HG02759 (cell line): ENCODE measurements around the gene LIN54.
"Not testable (repeated sequence)": the region's sequence is repeated elsewhere in the genome, so short reads cannot be mapped to it uniquely, and the experiment has no call there.

ENCODE experiments used
- ATAC-seq: cut with Tn5 transposase; IDR thresholded peaks from one replicate; pipeline ENCODE4 v1.9.1; 2021; ENCODE audit warnings: mild to moderate bottlenecking, moderate library complexity; ENCODE audit not compliant: unreplicated experiment

The LIN54 gene

DNA sequence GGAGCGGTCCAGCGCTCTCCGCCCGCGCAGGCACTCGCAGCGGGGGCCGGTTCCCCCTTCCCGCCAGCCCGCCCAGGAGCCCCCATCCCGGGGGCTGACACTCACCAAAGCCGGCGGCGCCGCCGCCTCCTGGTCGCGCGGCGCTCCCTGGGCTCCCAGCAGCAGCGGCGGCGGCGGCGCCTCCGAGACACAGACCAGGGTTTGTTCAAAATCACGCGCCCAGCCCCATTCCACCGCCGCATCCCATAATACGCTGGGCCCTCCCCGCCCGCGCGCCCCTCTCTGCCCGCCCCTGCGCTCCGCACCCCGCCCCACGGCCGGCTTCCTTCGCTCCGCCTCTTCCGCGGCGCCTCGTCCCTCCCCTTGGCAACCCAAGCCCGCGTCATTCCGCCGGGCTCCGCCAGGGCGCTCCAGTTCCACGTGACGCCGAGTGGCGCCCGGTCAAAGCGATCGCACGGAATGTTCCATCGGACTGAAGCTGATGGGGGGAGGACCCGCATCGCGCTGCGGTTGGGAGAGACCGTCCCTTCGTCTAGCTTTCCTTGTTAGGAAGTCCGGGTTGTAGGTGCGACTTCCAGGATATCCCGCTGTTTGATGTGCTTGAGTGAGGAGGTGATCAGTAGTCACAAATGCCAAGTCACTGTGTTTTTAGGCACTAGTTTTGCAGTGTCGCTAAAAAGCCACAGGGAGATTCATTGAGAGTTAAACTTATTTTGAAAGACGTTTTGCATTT, 2.2 kb upstream of the LIN54 start:
- ATAC-seq, result peak; percentile 86

DNA sequence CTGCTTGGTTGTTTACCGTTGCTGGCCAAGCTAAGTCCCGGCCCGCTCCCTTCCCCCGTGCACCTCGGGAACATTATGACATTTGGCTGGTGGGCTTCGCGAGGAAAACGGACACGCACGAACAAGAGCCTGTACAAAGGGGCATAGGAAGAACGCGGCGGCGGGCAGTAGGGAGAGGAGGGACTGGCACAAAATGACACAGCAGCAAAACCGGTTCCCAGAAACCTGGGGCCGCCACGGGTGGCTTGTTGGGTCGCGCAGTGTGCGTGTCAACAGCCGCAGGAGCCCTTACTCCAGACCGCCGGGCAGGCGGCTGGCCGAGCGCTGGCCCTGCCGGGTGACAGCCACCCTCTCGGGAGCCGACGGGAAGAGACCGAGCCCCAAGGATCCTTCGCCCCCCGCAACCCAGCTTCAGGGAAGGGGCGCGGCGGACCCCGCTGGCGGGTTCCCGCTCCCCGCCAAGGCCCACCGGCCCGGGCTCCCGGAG, 1.6 kb upstream of the LIN54 start:
- ATAC-seq, result peak; percentile 9

DNA sequence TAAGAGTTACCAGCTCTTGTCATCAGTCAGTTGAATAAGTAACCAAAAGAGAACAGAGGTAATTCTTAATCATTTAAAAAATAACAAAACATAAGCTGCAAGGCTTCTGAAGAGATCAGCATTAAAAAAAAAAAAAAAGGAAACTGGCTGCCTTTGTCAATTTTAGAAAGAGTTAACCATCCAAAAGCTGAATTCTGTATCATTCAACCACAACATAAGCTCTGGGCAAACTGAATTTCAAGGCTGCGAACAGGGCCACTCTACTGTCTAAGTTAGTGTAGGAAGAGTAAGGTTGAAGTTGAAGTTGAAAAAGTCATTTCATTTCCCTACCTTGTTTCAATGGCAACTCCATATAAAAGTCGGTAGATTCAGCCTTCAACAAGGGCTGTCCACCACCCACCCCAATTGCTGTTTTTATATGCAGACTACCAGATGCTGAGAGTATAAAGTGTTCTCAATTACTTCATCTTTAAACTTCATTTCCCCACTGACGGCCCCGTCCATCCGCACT, 1.1 kb upstream of the LIN54 start:
- no peak for ATAC-seq

GRCh38 chr4:83010111-83010521, 507 bp downstream of the LIN54 start:
- no peak for ATAC-seq

- ATAC-seq, result no peak
Measured at GRCh38 chr4:83009529-83009928, 1.1 kb downstream of the LIN54 start.

DNA sequence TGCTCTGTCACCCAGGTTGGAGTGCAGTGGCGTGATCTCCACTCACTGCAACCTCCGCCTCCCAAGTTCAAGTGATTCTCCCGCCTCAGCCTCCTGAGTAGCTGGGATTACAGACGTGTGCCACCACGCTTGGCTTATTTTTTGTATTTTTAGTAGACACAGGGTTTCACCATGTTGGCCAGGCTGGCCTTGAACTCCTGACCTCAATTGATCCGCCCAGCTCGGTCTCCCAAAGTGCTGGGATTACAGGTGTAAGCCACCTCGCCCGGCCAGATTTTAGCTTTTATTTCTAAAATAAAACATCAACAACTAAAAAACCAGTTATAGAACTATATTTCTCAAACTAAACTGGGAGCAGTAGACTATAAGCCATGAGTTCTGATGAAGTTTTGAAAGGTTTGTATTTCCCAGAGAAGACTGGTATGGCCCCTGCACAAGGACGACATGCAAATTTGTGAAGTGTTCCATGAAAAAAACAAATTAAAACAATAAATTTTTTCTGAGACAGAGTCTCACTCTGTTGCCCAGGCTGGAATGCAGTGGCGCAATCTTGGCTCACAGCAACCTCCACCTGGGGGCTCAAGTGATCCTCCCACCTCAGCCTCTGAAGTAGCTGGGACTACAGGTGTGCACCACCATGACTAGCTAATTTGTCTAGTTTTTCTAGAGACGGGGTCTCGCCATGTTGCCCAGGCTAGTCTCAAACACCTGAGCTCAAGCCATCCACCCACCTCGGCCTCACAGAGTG, 7.4 kb downstream of the LIN54 start:
- not testable (repeated sequence) for ATAC-seq

DNA sequence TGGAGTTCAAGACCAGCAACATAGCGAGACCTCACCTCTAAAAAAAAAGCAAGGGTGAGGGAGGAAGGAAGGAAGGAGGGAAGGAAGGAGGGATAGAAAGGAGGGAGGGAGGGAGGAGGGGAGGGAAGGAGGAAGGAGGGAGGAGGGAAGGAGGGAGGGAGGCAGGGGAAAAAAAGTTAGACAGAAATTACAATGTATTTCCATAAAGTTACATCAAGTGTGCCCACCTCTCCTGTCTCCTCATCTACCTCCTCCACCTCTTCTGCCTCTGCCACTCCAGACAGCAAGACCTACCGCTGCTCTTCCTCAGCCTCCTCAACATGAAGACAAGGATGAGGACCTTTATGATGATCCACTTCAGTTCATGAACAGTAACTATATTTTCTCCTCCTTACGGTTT, 8.3 kb downstream of the LIN54 start:
- no peak for ATAC-seq

DNA sequence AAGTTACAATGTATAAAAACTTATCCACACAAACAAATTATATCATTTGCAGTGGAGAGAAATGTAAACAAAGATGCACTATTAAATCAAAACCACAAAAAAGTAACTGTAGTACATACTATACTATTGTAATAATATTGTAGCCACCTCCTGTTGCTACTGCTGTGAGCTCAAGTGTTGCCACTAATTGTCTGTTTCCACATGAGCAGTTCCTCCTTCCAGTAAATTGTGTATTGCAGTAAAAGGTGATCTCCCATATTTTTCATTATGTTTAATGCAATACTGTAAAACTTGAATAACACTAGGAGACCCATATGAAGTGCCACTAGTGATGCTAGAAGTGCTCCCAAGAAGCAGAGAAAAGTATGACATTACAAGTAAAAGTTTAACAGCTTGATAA, 11.7 kb downstream of the LIN54 start:
- no peak for ATAC-seq

DNA sequence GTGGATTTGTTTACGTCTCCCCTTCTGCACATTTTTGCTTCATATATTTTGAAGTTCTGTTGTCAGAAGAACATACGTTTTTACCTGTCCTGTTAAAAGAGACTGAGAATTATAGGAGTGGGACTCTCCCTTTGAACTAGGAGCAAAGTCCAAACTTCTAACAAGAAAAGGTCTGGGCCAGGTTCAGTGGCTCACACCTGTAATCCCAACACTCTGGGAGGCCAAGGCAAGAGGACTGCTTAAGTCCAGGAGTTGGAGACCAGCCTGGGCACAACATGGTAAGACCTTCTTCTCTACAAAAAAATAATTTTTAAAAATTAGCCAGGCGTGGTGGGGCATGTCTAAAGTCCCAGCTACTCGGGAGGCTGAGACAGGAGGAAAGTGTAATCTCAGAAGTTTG, 15.8 kb downstream of the LIN54 start:
- no peak for ATAC-seq

DNA sequence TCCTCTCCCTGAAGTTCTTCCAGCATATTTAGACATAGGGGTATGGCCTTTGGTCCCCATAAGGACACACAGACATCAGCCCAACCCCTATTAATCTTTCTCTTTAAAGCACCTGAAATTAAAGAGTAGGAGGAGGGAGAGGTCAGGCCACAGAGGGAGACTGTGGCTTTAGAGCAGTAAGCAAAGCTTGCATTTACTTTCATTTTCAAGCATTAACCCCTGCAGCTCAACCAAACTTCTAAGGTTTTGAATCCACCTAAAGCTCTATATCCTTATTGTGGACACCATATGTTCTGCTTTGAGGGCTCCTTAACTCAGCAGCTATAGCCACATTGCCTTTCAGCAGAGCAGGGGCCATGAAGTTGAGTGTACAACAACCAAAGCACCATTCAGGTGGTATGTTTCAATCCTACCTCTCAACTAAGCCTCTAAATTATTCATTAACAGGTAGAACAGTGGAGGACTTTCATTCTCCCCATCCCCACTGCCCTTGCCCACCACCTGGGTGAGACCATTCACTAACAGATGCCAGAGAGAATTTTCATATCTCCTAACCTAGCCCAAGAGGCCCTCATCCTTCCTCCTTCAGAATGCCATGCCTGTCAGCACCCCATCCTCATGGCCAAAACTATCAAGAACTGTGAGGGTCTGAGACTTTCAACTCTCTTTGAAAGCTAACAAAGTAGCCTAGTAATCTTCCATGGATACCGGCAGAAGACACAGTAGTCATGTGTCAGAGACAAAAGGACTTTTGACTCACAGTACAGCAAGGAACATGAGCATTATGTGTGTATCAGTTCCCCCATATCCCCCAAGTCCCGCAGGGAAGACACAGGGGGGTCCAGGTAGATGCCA, 20.8 kb downstream of the LIN54 start:
- ATAC-seq, result peak; percentile 94

GRCh38 chr4:82988323-82988832, 22.2 kb downstream of the LIN54 start:
- no peak for ATAC-seq

- ATAC-seq, result not testable (repeated sequence)
Measured at GRCh38 chr4:82987519-82987918, 23.1 kb downstream of the LIN54 start.

- ATAC-seq, result no peak
Measured at GRCh38 chr4:82984459-82984858, 26.2 kb downstream of the LIN54 start.

- ATAC-seq, result no peak
Measured at GRCh38 chr4:82983444-82983843, 27.2 kb downstream of the LIN54 start.

DNA sequence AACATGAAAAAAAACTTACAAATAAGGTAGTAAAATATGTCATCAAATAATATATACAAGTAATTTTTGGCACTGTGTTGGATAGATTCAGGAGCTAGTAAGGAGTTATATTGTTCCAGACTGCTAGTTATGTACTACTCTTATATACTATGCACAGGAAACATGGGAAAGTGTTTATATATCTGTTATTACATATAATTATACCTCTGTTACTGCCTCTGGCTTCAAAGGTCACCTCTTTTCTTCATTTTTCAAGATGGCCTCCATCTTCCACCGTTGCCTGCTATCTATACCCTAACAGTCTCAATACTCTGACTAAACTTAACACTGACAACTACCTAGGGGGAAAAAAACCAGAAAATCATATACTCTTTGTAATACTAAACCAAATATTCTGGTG, 29.5 kb downstream of the LIN54 start:
- ATAC-seq, result no peak

GRCh38 chr4:82975792-82976191, 34.8 kb downstream of the LIN54 start:
- no peak for ATAC-seq

DNA sequence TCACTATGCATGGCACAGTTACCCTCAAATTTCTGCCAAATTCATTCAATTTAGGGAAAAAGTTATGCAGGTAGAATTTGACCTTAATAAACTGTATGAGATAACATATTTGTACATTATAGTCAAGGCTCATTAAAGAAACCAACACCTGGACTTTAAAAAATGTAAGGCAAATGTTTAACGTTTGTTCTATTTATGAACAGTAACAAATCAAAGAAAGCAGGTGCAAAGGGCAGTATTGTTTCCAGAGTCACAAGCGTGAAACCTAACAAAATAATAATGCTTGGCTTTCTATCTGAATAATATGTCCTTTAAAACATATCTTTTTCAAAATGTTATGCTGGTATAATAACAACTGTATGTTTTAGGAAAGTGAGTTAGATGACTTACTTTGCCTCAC, 41.2 kb downstream of the LIN54 start:
- ATAC-seq, result peak; percentile 10

- ATAC-seq, result peak; percentile 83
Measured at GRCh38 chr4:82968972-82969371, 41.7 kb downstream of the LIN54 start.

GRCh38 chr4:82965763-82966162, 44.9 kb downstream of the LIN54 start:
- no peak for ATAC-seq

GRCh38 chr4:82957045-82957444, 53.6 kb downstream of the LIN54 start:
- no peak for ATAC-seq

- no peak for ATAC-seq
Measured at GRCh38 chr4:82954212-82954611, 56.4 kb downstream of the LIN54 start.
